ENCODE data around the gene SAP25.

The SAP25 gene

DNA sequence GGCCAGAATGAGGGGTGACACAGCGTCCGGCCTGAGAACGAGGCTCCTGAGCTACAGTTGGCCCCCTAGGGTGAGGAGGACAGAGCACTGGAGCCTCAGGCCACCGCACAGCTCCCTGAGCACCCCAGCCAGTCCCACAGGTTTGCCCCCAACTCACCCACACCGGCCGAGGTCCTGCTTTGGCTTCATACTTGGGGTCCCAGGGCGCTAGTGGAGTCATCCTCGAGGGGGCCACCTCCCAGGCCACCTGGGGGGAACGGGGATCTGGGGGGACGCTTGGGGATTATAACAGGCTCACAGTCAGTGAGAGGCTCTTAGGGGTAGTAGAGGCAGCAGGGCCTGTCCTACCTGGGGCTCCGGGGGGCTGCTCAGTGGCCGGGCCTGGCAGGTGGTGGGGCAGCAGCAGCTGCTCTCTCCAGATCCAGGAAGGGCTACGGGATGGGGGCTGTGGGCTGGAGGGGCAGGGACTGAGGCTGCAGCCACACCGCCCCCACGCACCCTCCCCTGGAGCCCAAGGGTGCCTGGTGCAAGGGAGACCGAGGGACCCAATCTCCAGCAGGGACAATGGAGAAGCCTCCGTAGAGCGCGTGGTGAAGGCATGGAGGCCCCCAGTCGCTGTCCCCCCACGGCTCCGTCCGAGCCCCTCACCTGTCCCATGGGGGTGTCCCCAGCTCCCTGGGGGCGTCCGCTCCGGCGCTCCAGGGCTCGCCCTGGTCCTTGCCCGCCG is 588 bp downstream of the SAP25 start:
- no peak overlapping the region for H3K4me2 ChIP-seq (ENCODE audit: low read length)
- H3K36me3 ChIP-seq (ENCODE audit: control insufficient read depth, insufficient read depth, low read length), result no peaks in the 10 kb centered on the region
- H3K9me3 ChIP-seq (ENCODE audit: control insufficient read depth, low read length), result no peaks in the 10 kb centered on the region
- H3K4me3 ChIP-seq (ENCODE audit: low read depth, low read length), result no peak overlapping the region
- H3K9ac ChIP-seq, result no peak overlapping the region
- H3K79me2 ChIP-seq, result no peaks in the 10 kb centered on the region
- no peaks in the 10 kb centered on the region for H3K27me3 ChIP-seq (ENCODE audit: control insufficient read depth, insufficient read depth, low read length)
- no peak overlapping the region for H2AFZ ChIP-seq
- H3K4me1 ChIP-seq, result peaks cover 2% of the 10 kb centered on the region
- no peak overlapping the region for H3K27ac ChIP-seq
- TF ChIP-seq, protein P1, sequence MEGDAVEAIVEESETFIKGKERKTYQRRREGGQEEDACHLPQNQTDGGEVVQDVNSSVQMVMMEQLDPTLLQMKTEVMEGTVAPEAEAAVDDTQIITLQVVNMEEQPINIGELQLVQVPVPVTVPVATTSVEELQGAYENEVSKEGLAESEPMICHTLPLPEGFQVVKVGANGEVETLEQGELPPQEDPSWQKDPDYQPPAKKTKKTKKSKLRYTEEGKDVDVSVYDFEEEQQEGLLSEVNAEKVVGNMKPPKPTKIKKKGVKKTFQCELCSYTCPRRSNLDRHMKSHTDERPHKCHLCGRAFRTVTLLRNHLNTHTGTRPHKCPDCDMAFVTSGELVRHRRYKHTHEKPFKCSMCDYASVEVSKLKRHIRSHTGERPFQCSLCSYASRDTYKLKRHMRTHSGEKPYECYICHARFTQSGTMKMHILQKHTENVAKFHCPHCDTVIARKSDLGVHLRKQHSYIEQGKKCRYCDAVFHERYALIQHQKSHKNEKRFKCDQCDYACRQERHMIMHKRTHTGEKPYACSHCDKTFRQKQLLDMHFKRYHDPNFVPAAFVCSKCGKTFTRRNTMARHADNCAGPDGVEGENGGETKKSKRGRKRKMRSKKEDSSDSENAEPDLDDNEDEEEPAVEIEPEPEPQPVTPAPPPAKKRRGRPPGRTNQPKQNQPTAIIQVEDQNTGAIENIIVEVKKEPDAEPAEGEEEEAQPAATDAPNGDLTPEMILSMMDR (IDR thresholded peaks at IDR 0.05), result no peak

DNA sequence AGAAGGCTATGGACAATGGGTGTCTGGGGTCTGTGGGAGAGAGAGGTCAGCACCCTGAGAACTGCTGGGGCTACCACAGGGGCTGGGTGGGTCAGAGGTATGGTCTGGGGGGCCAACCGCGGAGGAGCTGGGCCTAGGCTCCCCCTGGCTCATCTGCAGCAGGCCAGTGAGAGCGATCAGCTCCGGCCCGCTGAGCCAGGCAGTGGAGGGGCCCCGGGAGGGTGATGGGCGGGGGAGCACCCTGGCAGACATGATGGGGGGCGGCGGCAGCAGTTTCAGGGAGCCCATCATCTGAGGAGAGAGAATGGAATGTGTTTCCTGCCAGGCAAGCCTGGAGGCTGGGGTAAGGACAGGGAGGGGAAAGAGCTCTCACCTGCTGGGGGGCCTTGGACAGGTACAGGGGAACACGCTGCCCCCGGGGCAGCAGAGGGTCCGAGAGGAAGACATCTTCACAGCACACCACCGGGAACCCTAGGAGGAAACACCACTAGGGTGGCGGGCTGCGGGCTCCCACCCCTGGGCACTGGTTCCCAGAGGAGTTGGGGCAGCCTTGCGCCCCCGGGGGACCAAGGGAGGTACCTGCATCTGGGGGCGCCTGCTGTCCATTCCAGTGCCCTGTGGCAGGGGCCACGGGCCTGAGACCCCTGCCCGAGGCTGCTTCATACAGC is 1.3 kb downstream of the SAP25 start:
- no peak overlapping the region for H3K9ac ChIP-seq
- H3K36me3 ChIP-seq (ENCODE audit: control insufficient read depth, insufficient read depth, low read length), result no peaks in the 10 kb centered on the region
- H3K4me2 ChIP-seq (ENCODE audit: low read length), result no peak overlapping the region
- no peak overlapping the region for H3K4me3 ChIP-seq (ENCODE audit: low read depth, low read length)
- H3K27ac ChIP-seq, result no peak overlapping the region
- H3K9me3 ChIP-seq (ENCODE audit: control insufficient read depth, low read length), result no peaks in the 10 kb centered on the region
- TF ChIP-seq, protein P1 (IDR thresholded peaks at IDR 0.05), result no peak
- H3K79me2 ChIP-seq, result no peaks in the 10 kb centered on the region
- H3K4me1 ChIP-seq, result peaks cover 2% of the 10 kb centered on the region
- H3K27me3 ChIP-seq (ENCODE audit: control insufficient read depth, insufficient read depth, low read length), result no peaks in the 10 kb centered on the region
- H2AFZ ChIP-seq, result no peak overlapping the region

DNA sequence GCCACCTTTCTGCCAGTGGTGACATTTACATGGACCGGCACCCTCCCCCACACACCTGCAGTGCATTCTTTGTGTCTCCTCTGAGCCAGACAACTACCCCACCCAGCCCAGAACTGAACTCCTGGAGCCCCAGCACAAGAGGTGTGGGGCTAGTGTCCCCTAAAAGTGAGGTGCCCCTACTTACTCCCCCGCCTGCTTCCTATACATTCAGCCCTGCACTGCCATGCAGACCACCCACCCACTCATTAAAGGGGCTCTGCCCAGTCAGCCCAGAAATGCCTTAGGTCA is 1.9 kb downstream of the SAP25 start:
- Histone ChIP-seq H3K27me3 (ENCODE audit: control insufficient read depth, insufficient read depth, low read length) (no peaks in the 10 kb centered on the region), H3K9me3 (ENCODE audit: control insufficient read depth, low read length) (no peaks in the 10 kb centered on the region), H3K79me2 (no peaks in the 10 kb centered on the region), H2AFZ (no peak overlapping the region), H3K9ac (no peak overlapping the region), H3K4me2 (ENCODE audit: low read length) (no peak overlapping the region), H3K27ac (no peak overlapping the region), H3K36me3 (ENCODE audit: control insufficient read depth, insufficient read depth, low read length) (no peaks in the 10 kb centered on the region), H3K4me1 (peaks cover 2% of the 10 kb centered on the region), H3K4me3 (ENCODE audit: low read depth, low read length) (no peak overlapping the region)
- TF ChIP-seq, protein P1 (IDR thresholded peaks at IDR 0.05), result no peak

DNA sequence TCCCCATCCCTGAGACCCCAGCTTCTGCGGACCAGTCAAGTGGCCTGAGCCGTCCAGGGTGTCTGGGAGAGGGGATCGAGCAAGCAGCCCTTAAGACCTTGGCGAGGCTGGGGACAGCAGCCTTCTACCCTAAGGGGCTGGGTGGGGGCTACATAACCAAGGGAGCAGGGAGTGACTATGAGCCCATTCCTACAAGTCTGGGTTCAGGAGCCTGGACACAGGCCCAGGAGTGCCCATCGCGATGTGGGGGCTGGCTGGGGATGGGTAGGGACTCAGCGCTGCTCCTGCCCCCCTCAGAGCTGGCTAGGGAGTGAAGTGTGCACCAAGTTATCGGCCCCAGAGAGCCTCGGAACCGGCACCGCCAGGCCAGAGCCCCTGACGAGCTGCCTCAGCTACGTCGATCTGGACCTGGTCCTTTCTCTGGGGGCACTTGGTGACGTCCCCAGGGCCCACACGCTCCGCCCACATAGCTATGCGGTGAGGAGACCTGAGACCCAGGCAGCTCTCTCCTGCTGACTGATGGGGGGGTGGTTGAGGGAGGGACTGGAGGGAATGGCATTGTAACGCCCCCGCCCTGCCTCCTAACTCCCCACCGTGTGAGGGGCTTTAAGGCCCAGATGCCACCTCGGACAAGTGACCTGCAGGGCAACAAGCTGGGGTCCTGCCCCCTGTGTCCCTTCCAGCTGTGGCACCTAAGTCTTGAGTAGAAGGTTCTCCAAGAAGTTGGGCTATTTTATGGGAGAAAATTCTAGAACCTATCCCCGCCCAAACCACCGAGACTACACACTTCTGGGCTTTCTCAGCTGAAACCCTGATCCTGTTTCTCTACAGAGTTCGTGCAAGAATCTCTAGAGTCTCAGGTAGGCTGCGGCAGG is 2.5 kb downstream of the SAP25 start:
- Histone ChIP-seq H3K36me3 (ENCODE audit: control insufficient read depth, insufficient read depth, low read length) (no peaks in the 10 kb centered on the region), H3K4me3 (ENCODE audit: low read depth, low read length) (no peak overlapping the region), H3K27ac (no peak overlapping the region), H3K9ac (no peak overlapping the region), H3K79me2 (no peaks in the 10 kb centered on the region), H3K4me1 (peaks cover 2% of the 10 kb centered on the region), H3K4me2 (ENCODE audit: low read length) (no peak overlapping the region), H2AFZ (no peak overlapping the region), H3K27me3 (ENCODE audit: control insufficient read depth, insufficient read depth, low read length) (no peaks in the 10 kb centered on the region), H3K9me3 (ENCODE audit: control insufficient read depth, low read length) (no peaks in the 10 kb centered on the region)
- TF ChIP-seq, protein P1 (IDR thresholded peaks at IDR 0.05), result no peak

Measured in parathyroid adenoma (tissue), 2 donors.